ENCODE measurements around the gene SLC49A4. TPM values are rescaled to one million over a fixed set of nuclear protein-coding genes. Genes with fewer than 3 reads are reported as not detected.

SLC49A4 gene
- total RNA-seq, 1 donor from 2014 or later, result 18.0 TPM

DNA sequence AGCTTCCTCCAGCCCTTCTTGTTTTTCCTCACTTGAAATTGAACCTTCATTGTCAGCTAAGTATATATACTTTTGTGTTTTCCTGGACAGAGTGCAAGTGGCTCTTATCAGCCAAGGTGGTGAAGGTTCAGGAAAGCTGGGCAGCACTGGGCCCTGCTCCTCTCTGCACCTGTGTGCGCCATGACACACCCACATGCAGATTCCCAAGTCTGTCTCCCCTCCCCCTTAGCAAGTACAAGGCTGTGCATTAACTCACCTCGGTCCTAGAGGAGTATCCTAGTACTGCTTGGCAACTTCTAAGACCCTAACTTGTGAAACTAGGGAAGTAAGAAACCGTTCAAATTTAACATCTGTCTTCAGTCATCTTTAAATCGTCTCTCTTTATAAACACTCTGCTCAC is 85.8 kb downstream of the SLC49A4 start:
- Histone ChIP-seq H3K36me3 (ENCODE audit: insufficient read depth, low read length) (no peaks in the 10 kb centered on the region), H3K27ac (ENCODE audit: low read depth, low read length) (no peak overlapping the region), H3K4me1 (ENCODE audit: insufficient read depth, low read length) (no peaks in the 10 kb centered on the region), H3K79me2 (ENCODE audit: insufficient read depth, low read length) (no peaks in the 10 kb centered on the region), H2AFZ (ENCODE audit: low read depth, low read length) (no peak overlapping the region), H4K20me1 (ENCODE audit: insufficient read depth, low read length) (no peaks in the 10 kb centered on the region), H3K27me3 (ENCODE audit: insufficient read depth, low read length) (no peaks in the 10 kb centered on the region), H3K4me3 (ENCODE audit: insufficient read depth, low read depth, low read length) (no peak overlapping the region), H3K9ac (ENCODE audit: low read length) (no peak overlapping the region), H3K4me2 (ENCODE audit: low read length) (no peak overlapping the region), H3K9me3 (ENCODE audit: insufficient read depth, low read depth, low read length) (no peaks in the 10 kb centered on the region)
- FAIRE-seq (no peak), DNase-seq (ENCODE audit: low read depth) (no peak)
- peaks cover 7% of the 10 kb centered on the region for H3K4me1 Mint-ChIP-seq (ENCODE audit: low read depth, unreplicated experiment)
- H3K36me3 Mint-ChIP-seq (ENCODE audit: low read depth, unreplicated experiment), result peaks cover 3% of the 10 kb centered on the region
- H3K27me3 Mint-ChIP-seq (ENCODE audit: low read depth, unreplicated experiment), result peaks cover 2% of the 10 kb centered on the region
- no peak for TF ChIP-seq EZH2 (IDR thresholded peaks at IDR 0.05; ENCODE audit: insufficient read depth, low read length)
- TF ChIP-seq, protein P1, sequence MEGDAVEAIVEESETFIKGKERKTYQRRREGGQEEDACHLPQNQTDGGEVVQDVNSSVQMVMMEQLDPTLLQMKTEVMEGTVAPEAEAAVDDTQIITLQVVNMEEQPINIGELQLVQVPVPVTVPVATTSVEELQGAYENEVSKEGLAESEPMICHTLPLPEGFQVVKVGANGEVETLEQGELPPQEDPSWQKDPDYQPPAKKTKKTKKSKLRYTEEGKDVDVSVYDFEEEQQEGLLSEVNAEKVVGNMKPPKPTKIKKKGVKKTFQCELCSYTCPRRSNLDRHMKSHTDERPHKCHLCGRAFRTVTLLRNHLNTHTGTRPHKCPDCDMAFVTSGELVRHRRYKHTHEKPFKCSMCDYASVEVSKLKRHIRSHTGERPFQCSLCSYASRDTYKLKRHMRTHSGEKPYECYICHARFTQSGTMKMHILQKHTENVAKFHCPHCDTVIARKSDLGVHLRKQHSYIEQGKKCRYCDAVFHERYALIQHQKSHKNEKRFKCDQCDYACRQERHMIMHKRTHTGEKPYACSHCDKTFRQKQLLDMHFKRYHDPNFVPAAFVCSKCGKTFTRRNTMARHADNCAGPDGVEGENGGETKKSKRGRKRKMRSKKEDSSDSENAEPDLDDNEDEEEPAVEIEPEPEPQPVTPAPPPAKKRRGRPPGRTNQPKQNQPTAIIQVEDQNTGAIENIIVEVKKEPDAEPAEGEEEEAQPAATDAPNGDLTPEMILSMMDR (IDR thresholded peaks at IDR 0.05; ENCODE audit: insufficient read depth, low read depth, low read length), result no peak
- H3K4me3 Mint-ChIP-seq (ENCODE audit: unreplicated experiment), result no peak overlapping the region
- H3K27ac Mint-ChIP-seq (ENCODE audit: unreplicated experiment), result no peak overlapping the region
- no peaks in the 10 kb centered on the region for H3K9me3 Mint-ChIP-seq (ENCODE audit: unreplicated experiment)

DNA sequence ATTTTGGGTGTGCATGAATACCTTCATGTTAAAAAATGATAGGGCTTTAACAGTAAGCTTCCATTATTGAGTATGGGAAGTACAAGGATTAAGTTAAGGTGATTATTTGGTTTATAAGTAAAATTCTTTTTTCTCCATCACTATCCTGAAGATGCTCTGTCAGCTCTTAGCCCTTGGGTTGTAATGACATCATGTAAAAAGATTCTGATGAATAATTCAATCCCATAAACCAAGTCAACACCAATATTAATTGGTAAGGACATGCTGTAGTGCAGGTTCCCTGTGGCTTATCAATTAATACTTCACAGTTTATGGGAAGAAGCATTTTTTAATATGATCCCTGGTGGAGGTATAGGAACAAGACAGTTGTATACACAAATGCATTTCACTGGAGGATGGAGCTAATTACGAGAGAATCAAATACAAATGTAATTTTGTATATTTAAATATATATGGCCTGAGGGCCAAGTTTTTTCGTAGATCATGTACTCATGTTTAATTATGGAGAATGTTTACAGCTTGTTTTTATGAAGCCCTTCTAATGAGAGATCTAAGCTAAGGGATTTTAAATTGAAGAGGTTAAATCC is 87.6 kb downstream of the SLC49A4 start:
- Histone ChIP-seq H4K20me1 (ENCODE audit: insufficient read depth, low read length) (no peaks in the 10 kb centered on the region), H3K4me2 (ENCODE audit: low read length) (no peak overlapping the region), H3K27me3 (ENCODE audit: insufficient read depth, low read length) (no peaks in the 10 kb centered on the region), H3K36me3 (ENCODE audit: insufficient read depth, low read length) (no peaks in the 10 kb centered on the region), H3K27ac (ENCODE audit: low read depth, low read length) (no peak overlapping the region), H2AFZ (ENCODE audit: low read depth, low read length) (no peak overlapping the region), H3K4me3 (ENCODE audit: insufficient read depth, low read depth, low read length) (no peak overlapping the region), H3K4me1 (ENCODE audit: insufficient read depth, low read length) (no peaks in the 10 kb centered on the region), H3K79me2 (ENCODE audit: insufficient read depth, low read length) (no peaks in the 10 kb centered on the region), H3K9ac (ENCODE audit: low read length) (no peak overlapping the region), H3K9me3 (ENCODE audit: insufficient read depth, low read depth, low read length) (no peaks in the 10 kb centered on the region)
- Mint-ChIP-seq H3K36me3 (ENCODE audit: low read depth, unreplicated experiment) (peaks cover 3% of the 10 kb centered on the region), H3K4me3 (ENCODE audit: unreplicated experiment) (no peak overlapping the region), H3K27ac (ENCODE audit: unreplicated experiment) (no peak overlapping the region), H3K4me1 (ENCODE audit: low read depth, unreplicated experiment) (peaks cover 7% of the 10 kb centered on the region), H3K27me3 (ENCODE audit: low read depth, unreplicated experiment) (peaks cover 4% of the 10 kb centered on the region), H3K9me3 (ENCODE audit: unreplicated experiment) (no peaks in the 10 kb centered on the region)
- TF ChIP-seq, protein P1 (IDR thresholded peaks at IDR 0.05; ENCODE audit: insufficient read depth, low read depth, low read length), result no peak
- TF ChIP-seq EZH2 (IDR thresholded peaks at IDR 0.05; ENCODE audit: insufficient read depth, low read length), result no peak
- no peak for DNase-seq (ENCODE audit: low read depth)
- no peak for FAIRE-seq

DNA sequence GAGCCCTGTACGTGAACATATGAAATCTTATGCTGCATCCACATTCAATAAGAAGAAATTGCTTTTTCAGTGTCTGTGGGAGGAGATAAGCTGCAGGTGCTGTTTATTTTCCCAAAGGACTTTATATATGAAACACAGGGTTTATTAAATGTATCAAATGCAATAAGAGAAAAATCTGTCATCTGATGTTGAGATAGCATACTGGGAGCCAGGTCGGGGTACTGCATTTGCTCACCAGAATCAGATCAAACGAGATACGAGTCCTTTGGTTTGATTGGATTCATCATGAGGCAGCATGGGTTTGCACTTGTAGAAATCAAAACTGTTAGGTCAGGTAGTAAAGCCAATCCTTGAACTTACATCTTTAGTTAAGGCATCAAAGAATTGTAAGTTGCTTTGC is 91.4 kb downstream of the SLC49A4 start:
- Histone ChIP-seq H3K4me2 (ENCODE audit: low read length) (no peak overlapping the region), H4K20me1 (ENCODE audit: insufficient read depth, low read length) (no peaks in the 10 kb centered on the region), H3K4me1 (ENCODE audit: insufficient read depth, low read length) (no peaks in the 10 kb centered on the region), H3K36me3 (ENCODE audit: insufficient read depth, low read length) (no peaks in the 10 kb centered on the region), H3K79me2 (ENCODE audit: insufficient read depth, low read length) (no peaks in the 10 kb centered on the region), H2AFZ (ENCODE audit: low read depth, low read length) (no peak overlapping the region), H3K27ac (ENCODE audit: low read depth, low read length) (no peak overlapping the region), H3K9me3 (ENCODE audit: insufficient read depth, low read depth, low read length) (no peaks in the 10 kb centered on the region), H3K4me3 (ENCODE audit: insufficient read depth, low read depth, low read length) (no peak overlapping the region), H3K9ac (ENCODE audit: low read length) (no peak overlapping the region), H3K27me3 (ENCODE audit: insufficient read depth, low read length) (no peaks in the 10 kb centered on the region)
- Mint-ChIP-seq H3K27me3 (ENCODE audit: low read depth, unreplicated experiment) (peaks cover 8% of the 10 kb centered on the region), H3K4me1 (ENCODE audit: low read depth, unreplicated experiment) (peaks cover 19% of the 10 kb centered on the region), H3K4me3 (ENCODE audit: unreplicated experiment) (no peak overlapping the region), H3K27ac (ENCODE audit: unreplicated experiment) (no peak overlapping the region), H3K36me3 (ENCODE audit: low read depth, unreplicated experiment) (peaks cover 2% of the 10 kb centered on the region), H3K9me3 (ENCODE audit: unreplicated experiment) (no peaks in the 10 kb centered on the region)
- no peak for DNase-seq (ENCODE audit: low read depth)
- FAIRE-seq, result no peak
- TF ChIP-seq, protein P1 (IDR thresholded peaks at IDR 0.05; ENCODE audit: insufficient read depth, low read depth, low read length), result no peak
- no peak for TF ChIP-seq EZH2 (IDR thresholded peaks at IDR 0.05; ENCODE audit: insufficient read depth, low read length)
